ENCODE measurements around the gene ZNF618.

ZNF618 gene

GRCh38 chr9:113914517-113914916 lies 38.4 kb downstream of the ZNF618 start:
- TF ChIP-seq TAF1 (IDR thresholded peaks at IDR 0.05; ENCODE audit: borderline replicate concordance, low read depth, low read length) (no peak), POLR2AphosphoS5 (IDR thresholded peaks at IDR 0.05; ENCODE audit: low read depth, low read length) (no peak)
- no peak for FAIRE-seq
- DNase-seq (ENCODE audit: insufficient read length): no peak

- no peak for DNase-seq (ENCODE audit: insufficient read length)
- FAIRE-seq: no peak
- TF ChIP-seq TAF1 (IDR thresholded peaks at IDR 0.05; ENCODE audit: borderline replicate concordance, low read depth, low read length) (no peak), POLR2AphosphoS5 (IDR thresholded peaks at IDR 0.05; ENCODE audit: low read depth, low read length) (no peak), POLR2A (IDR thresholded peaks at IDR 0.05; ENCODE audit: low read depth, low read length) (no peak)
These were observed 39.8 kb downstream of the ZNF618 start for GRCh38 chr9:113915817-113916434.

- TF ChIP-seq POLR2A (IDR thresholded peaks at IDR 0.05; ENCODE audit: low read depth, low read length): no peak
- no peak for TF ChIP-seq TAF1 (IDR thresholded peaks at IDR 0.05; ENCODE audit: borderline replicate concordance, low read depth, low read length)
- no peak for TF ChIP-seq POLR2AphosphoS5 (IDR thresholded peaks at IDR 0.05; ENCODE audit: low read depth, low read length)
- DNase-seq (ENCODE audit: insufficient read length): no peak
- no peak for FAIRE-seq
These were observed 40.8 kb downstream of the ZNF618 start for GRCh38 chr9:113916931-113917330.

- DNase-seq (ENCODE audit: insufficient read length) (no peak), FAIRE-seq (no peak)
- TF ChIP-seq POLR2A (IDR thresholded peaks at IDR 0.05; ENCODE audit: low read depth, low read length) (no peak), POLR2AphosphoS5 (IDR thresholded peaks at IDR 0.05; ENCODE audit: low read depth, low read length) (no peak), TAF1 (IDR thresholded peaks at IDR 0.05; ENCODE audit: borderline replicate concordance, low read depth, low read length) (no peak)
These were observed 42.7 kb downstream of the ZNF618 start for GRCh38 chr9:113918697-113919350.

- FAIRE-seq: no peak
- DNase-seq (ENCODE audit: insufficient read length): no peak
- TF ChIP-seq POLR2AphosphoS5 (IDR thresholded peaks at IDR 0.05; ENCODE audit: low read depth, low read length) (no peak), TAF1 (IDR thresholded peaks at IDR 0.05; ENCODE audit: borderline replicate concordance, low read depth, low read length) (no peak), POLR2A (IDR thresholded peaks at IDR 0.05; ENCODE audit: low read depth, low read length) (no peak)
These were observed 43.3 kb downstream of the ZNF618 start for GRCh38 chr9:113919382-113919781.

- FAIRE-seq (no peak), DNase-seq (ENCODE audit: insufficient read length) (no peak)
- no peak for TF ChIP-seq POLR2A (IDR thresholded peaks at IDR 0.05; ENCODE audit: low read depth, low read length)
- TF ChIP-seq TAF1 (IDR thresholded peaks at IDR 0.05; ENCODE audit: borderline replicate concordance, low read depth, low read length): no peak
- no peak for TF ChIP-seq POLR2AphosphoS5 (IDR thresholded peaks at IDR 0.05; ENCODE audit: low read depth, low read length)
These were observed 43.8 kb downstream of the ZNF618 start for GRCh38 chr9:113919871-113920270.

GRCh38 chr9:113920872-113921271 lies 44.8 kb downstream of the ZNF618 start:
- FAIRE-seq (no peak), DNase-seq (ENCODE audit: insufficient read length) (no peak)
- TF ChIP-seq TAF1 (IDR thresholded peaks at IDR 0.05; ENCODE audit: borderline replicate concordance, low read depth, low read length) (no peak), POLR2A (IDR thresholded peaks at IDR 0.05; ENCODE audit: low read depth, low read length) (no peak), POLR2AphosphoS5 (IDR thresholded peaks at IDR 0.05; ENCODE audit: low read depth, low read length) (no peak)

- no peak for DNase-seq (ENCODE audit: insufficient read length)
- TF ChIP-seq POLR2AphosphoS5 (IDR thresholded peaks at IDR 0.05; ENCODE audit: low read depth, low read length) (no peak), POLR2A (IDR thresholded peaks at IDR 0.05; ENCODE audit: low read depth, low read length) (no peak), TAF1 (IDR thresholded peaks at IDR 0.05; ENCODE audit: borderline replicate concordance, low read depth, low read length) (no peak)
- FAIRE-seq: no peak
These were observed 45.4 kb downstream of the ZNF618 start for GRCh38 chr9:113921396-113921925.

- no peak for FAIRE-seq
- DNase-seq (ENCODE audit: insufficient read length): no peak
- TF ChIP-seq TAF1 (IDR thresholded peaks at IDR 0.05; ENCODE audit: borderline replicate concordance, low read depth, low read length): no peak
- TF ChIP-seq POLR2AphosphoS5 (IDR thresholded peaks at IDR 0.05; ENCODE audit: low read depth, low read length): no peak
- no peak for TF ChIP-seq POLR2A (IDR thresholded peaks at IDR 0.05; ENCODE audit: low read depth, low read length)
These were observed 46.1 kb downstream of the ZNF618 start for GRCh38 chr9:113922160-113922559.

GRCh38 chr9:113926211-113926610 lies 50.1 kb downstream of the ZNF618 start:
- TF ChIP-seq POLR2A (IDR thresholded peaks at IDR 0.05; ENCODE audit: low read depth, low read length) (no peak), POLR2AphosphoS5 (IDR thresholded peaks at IDR 0.05; ENCODE audit: low read depth, low read length) (no peak), TAF1 (IDR thresholded peaks at IDR 0.05; ENCODE audit: borderline replicate concordance, low read depth, low read length) (no peak)
- no peak for FAIRE-seq
- DNase-seq (ENCODE audit: insufficient read length): no peak

GRCh38 chr9:113927277-113927676 lies 51.2 kb downstream of the ZNF618 start:
- no peak for FAIRE-seq
- no peak for DNase-seq (ENCODE audit: insufficient read length)
- no peak for TF ChIP-seq POLR2AphosphoS5 (IDR thresholded peaks at IDR 0.05; ENCODE audit: low read depth, low read length)
- no peak for TF ChIP-seq TAF1 (IDR thresholded peaks at IDR 0.05; ENCODE audit: borderline replicate concordance, low read depth, low read length)
- no peak for TF ChIP-seq POLR2A (IDR thresholded peaks at IDR 0.05; ENCODE audit: low read depth, low read length)

GRCh38 chr9:113928269-113928668 lies 52.2 kb downstream of the ZNF618 start:
- FAIRE-seq (no peak), DNase-seq (ENCODE audit: insufficient read length) (no peak)
- TF ChIP-seq TAF1 (IDR thresholded peaks at IDR 0.05; ENCODE audit: borderline replicate concordance, low read depth, low read length) (no peak), POLR2AphosphoS5 (IDR thresholded peaks at IDR 0.05; ENCODE audit: low read depth, low read length) (no peak), POLR2A (IDR thresholded peaks at IDR 0.05; ENCODE audit: low read depth, low read length) (no peak)

Measured in GM12892 (cell line).